Right renal pelvis (tissue), 4 donors: ENCODE data around the gene SPATC1L. TPM values are rescaled to one million over a fixed set of nuclear protein-coding genes. Genes with fewer than 3 reads are reported as not detected.

Experiments used
- DNase-seq, 4 donors: peaks; one replicate each; pipeline ENCODE4 v3.0.0-alpha.2; 2013; ENCODE audit warnings: low read depth in 4 of 4, low spot score in 3 of 4, missing footprints in 1 of 4
- polyA plus RNA-seq, 4 donors: library from polyadenylated mRNA; unstranded; fragments of 120-200 nt; gene quantifications; one replicate each; pipeline ENCODE4 v1.2.1, GENCODE V29; 2013; ENCODE audit not compliant: insufficient read length in 4 of 4

The SPATC1L gene
- polyA plus RNA-seq, 4 donors, result 10.0 to 12.8 (median 12.6) TPM

DNA sequence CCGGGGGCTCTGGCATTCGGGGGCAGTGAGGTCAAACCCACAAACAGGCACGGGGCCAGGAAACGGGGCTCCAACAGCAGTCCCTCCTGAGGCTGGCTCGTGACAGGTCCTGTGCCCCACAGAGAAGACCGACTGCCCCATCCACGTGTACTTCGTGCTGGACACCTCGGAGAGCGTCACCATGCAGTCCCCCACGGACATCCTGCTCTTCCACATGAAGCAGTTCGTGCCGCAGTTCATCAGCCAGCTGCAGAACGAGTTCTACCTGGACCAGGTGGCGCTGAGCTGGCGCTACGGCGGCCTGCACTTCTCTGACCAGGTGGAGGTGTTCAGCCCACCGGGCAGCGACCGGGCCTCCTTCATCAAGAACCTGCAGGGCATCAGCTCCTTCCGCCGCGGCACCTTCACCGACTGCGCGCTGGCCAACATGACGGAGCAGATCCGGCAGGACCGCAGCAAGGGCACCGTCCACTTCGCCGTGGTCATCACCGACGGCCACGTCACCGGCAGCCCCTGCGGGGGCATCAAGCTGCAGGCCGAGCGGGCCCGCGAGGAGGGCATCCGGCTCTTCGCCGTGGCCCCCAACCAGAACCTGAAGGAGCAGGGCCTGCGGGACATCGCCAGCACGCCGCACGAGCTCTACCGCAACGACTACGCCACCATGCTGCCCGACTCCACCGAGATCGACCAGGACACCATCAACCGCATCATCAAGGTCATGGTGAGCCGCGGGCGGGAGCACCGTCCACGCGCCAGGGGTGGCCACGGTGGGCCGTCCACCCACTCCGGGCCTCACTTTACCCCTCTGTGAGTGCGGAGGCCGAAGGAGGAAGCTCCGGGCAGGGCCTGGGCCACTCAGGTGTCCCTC lies 72.2 kb downstream of the SPATC1L start:
- DNase-seq, result no peak

DNA sequence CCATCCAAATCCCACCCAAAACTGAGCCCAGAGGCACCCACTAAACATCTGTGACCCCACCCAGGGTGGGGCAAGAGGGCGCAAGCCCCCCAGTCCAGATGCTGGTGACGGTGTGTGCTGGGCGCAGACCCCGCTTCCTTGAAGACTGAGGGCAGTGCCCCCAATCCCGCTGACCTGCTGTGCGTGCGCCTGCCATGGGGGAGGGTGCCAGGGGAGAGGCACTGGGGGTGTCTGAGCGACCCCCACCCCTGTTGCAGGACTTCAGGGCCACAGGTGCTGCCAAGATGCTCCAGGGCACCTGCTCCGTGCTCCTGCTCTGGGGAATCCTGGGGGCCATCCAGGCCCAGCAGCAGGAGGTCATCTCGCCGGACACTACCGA lies 73.1 kb downstream of the SPATC1L start:
- DNase-seq, result no peak

Other genes starting within 250 kb of the SPATC1L start
- gene COL6A1, start 202.7 kb downstream of the SPATC1L start, polyA plus RNA-seq, result 100 to 1,000 TPM; 251 to 352 (median 268) TPM
- gene COL6A2, start 86.3 kb downstream of the SPATC1L start, polyA plus RNA-seq, result 100 to 1,000 TPM; 181 to 254 (median 205) TPM
- 10 to 100 TPM; 15.2 to 34.2 (median 27.7) TPM for gene FTCD, start 28.9 kb downstream of the SPATC1L start, polyA plus RNA-seq
- 10 to 100 TPM; 28.1 to 36.3 (median 35.5) TPM for gene LSS, start 44.3 kb upstream of the SPATC1L start, polyA plus RNA-seq
- gene MCM3AP, start 101.2 kb upstream of the SPATC1L start, polyA plus RNA-seq, result 10 to 100 TPM; 67.1 to 78.4 (median 70.8) TPM
- gene YBEY, start 101.9 kb upstream of the SPATC1L start, polyA plus RNA-seq, result 10 to 100 TPM; 19.9 to 24.6 (median 20.7) TPM
- gene C21orf58, start 139.4 kb upstream of the SPATC1L start, polyA plus RNA-seq, result 10 to 100 TPM in 3 of 4 donors, 1 to 10 TPM in 1; 9.6 to 13.3 (median 10.9) TPM
- 10 to 100 TPM; 32.0 to 34.6 (median 32.5) TPM for gene PCNT, start 139.7 kb upstream of the SPATC1L start, polyA plus RNA-seq